Superior temporal gyrus (tissue), 1 donor: ENCODE results near the gene GTPBP6.
"Not testable (repeated sequence)": the region's sequence is repeated elsewhere in the genome, so short reads cannot be mapped to it uniquely, and the experiment has no call there.

Experiments
- DNase-seq: peaks from one replicate; pipeline ENCODE4 v3.0.0-alpha.2; 2016; ENCODE audit errors: extremely low spot score

GTPBP6 gene

GRCh38 chrX:316351-317325 is 2.0 kb downstream of the GTPBP6 start:
- DNase-seq, result no peak

GRCh38 chrX:314781-315595 is 3.6 kb downstream of the GTPBP6 start:
- DNase-seq, result no peak

- no peak for DNase-seq
Measured at GRCh38 chrX:314049-314448, 4.5 kb downstream of the GTPBP6 start.

GRCh38 chrX:313546-313945 is 5.0 kb downstream of the GTPBP6 start:
- DNase-seq, result no peak

- no peak for DNase-seq
Measured at GRCh38 chrX:312621-313331, 5.8 kb downstream of the GTPBP6 start.

- DNase-seq, result no peak
Measured at GRCh38 chrX:311156-312129, 7.2 kb downstream of the GTPBP6 start.

- DNase-seq, result no peak
Measured at GRCh38 chrX:310621-311155, 7.9 kb downstream of the GTPBP6 start.

- DNase-seq, result no peak
Measured at GRCh38 chrX:308821-309520, 9.6 kb downstream of the GTPBP6 start.

GRCh38 chrX:307261-308111 is 11.1 kb downstream of the GTPBP6 start:
- DNase-seq, result no peak

- DNase-seq, result not testable (repeated sequence)
Measured at GRCh38 chrX:306614-307251, 11.9 kb downstream of the GTPBP6 start.

GRCh38 chrX:305781-306613 is 12.6 kb downstream of the GTPBP6 start:
- DNase-seq, result not testable (repeated sequence)

GRCh38 chrX:302975-303374 is 15.6 kb downstream of the GTPBP6 start:
- no peak for DNase-seq

- DNase-seq, result no peak
Measured at GRCh38 chrX:300334-300733, 18.3 kb downstream of the GTPBP6 start.

GRCh38 chrX:298993-299392 is 19.6 kb downstream of the GTPBP6 start:
- no peak for DNase-seq

GRCh38 chrX:295136-295535 is 23.5 kb downstream of the GTPBP6 start:
- DNase-seq, result no peak

GRCh38 chrX:292900-293897 is 25.4 kb downstream of the GTPBP6 start:
- no peak for DNase-seq
